KMS-11 (cell line): ENCODE data around the gene LAMB1.
"Not testable (repeated sequence)": the region's sequence is repeated elsewhere in the genome, so short reads cannot be mapped to it uniquely, and the experiment has no call there.

ENCODE experiments used
- H2AFZ ChIP-seq: fragments of 200-600 bp; sonication (generic); 2 replicates; pipeline ENCODE4 v1.6.1; 2016; ENCODE audit warnings: antibody characterized with exemption, mixed run types, low read depth
- H3K27ac ChIP-seq: fragments of 200-600 bp; sonication (generic); 2 replicates; pipeline ENCODE4 v1.6.1; 2016; ENCODE audit warnings: mild to moderate bottlenecking, mixed run types
- H3K27me3 ChIP-seq: fragments of 200-600 bp; sonication (generic); 2 replicates; pipeline ENCODE4 v1.6.1; 2017; ENCODE audit warnings: mild to moderate bottlenecking, low read depth, mixed run types, moderate library complexity; ENCODE audit not compliant: insufficient read depth
- H3K36me3 ChIP-seq: fragments of 200-600 bp; sonication (generic); 2 replicates; pipeline ENCODE4 v1.6.1; 2017; ENCODE audit warnings: mild to moderate bottlenecking, mixed run types; ENCODE audit not compliant: insufficient read depth
- H3K4me1 ChIP-seq: fragments of 200-600 bp; sonication (generic); 2 replicates; pipeline ENCODE4 v1.6.1; 2016; ENCODE audit warnings: mild to moderate bottlenecking, low read depth, mixed run types; ENCODE audit not compliant: poor library complexity, severe bottlenecking
- H3K4me2 ChIP-seq: fragments of 200-600 bp; sonication (generic); 2 replicates; pipeline ENCODE4 v1.7.0; 2016; ENCODE audit warnings: mild to moderate bottlenecking, mixed run types
- H3K4me3 ChIP-seq: fragments of 200-600 bp; sonication (generic); IDR thresholded peaks from 2 replicates; pipeline ENCODE4 v1.6.1; 2017; ENCODE audit warnings: low read depth, low read length, mixed read lengths; ENCODE audit not compliant: insufficient read depth
- H3K79me2 ChIP-seq: fragments of 200-600 bp; sonication (generic); 2 replicates; pipeline ENCODE4 v1.6.1; 2016; ENCODE audit warnings: low read depth, mixed run types; ENCODE audit not compliant: insufficient read depth
- H3K9ac ChIP-seq: fragments of 200-600 bp; sonication (generic); 2 replicates; pipeline ENCODE4 v1.6.1; 2016; ENCODE audit warnings: mild to moderate bottlenecking, mixed run types
- H4K20me1 ChIP-seq: fragments of 200-600 bp; sonication (generic); 2 replicates; pipeline ENCODE4 v1.6.1; 2016; ENCODE audit warnings: mild to moderate bottlenecking, mixed run types; ENCODE audit not compliant: insufficient read depth
- TF ChIP-seq, protein P1 (sequence below): fragments of 200-600 bp; sonication (generic); conservative IDR thresholded peaks from 2 replicates; pipeline ENCODE4 v1.6.1; 2017; ENCODE audit warnings: low read depth, mild to moderate bottlenecking, antibody characterized with exemption, low read length, moderate library complexity, mixed read lengths

Gene LAMB1

DNA sequence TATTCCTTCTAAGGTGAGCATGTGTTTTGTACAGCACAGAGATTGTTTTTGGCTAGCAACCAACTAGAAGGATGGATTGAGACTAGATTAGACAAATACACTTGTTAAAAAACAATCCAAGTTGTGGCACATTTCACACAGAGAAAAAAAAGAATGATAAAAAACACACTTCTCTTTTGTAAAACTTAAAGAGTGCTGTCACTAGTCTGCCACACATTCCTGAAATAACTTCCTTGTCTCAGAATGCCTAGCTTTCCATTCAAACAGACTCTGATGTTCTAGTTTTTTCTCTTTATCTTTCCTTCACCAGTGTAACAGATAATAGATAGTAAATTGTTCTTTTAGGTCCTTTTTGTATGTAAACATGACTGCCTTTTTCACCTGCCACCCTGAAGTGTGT is 100.6 kb downstream of the LAMB1 start:
- Histone ChIP-seq H3K36me3 (no peaks in the 10 kb centered on the region; the same call in 1 of the 2 replicates), H3K27me3 (no peaks in the 10 kb centered on the region), H4K20me1 (0 out of 2 replicates have a peak, but pooled peaks cover 7% of the 10 kb centered on the region), H2AFZ (no peak overlapping the region), H3K9ac (no peak overlapping the region), H3K4me3 (no peak overlapping the region), H3K4me2 (no peak overlapping the region), H3K27ac (no peak overlapping the region), H3K4me1 (no peaks in the 10 kb centered on the region), H3K79me2 (peaks cover 40% of the 10 kb centered on the region)
- TF ChIP-seq, protein P1, sequence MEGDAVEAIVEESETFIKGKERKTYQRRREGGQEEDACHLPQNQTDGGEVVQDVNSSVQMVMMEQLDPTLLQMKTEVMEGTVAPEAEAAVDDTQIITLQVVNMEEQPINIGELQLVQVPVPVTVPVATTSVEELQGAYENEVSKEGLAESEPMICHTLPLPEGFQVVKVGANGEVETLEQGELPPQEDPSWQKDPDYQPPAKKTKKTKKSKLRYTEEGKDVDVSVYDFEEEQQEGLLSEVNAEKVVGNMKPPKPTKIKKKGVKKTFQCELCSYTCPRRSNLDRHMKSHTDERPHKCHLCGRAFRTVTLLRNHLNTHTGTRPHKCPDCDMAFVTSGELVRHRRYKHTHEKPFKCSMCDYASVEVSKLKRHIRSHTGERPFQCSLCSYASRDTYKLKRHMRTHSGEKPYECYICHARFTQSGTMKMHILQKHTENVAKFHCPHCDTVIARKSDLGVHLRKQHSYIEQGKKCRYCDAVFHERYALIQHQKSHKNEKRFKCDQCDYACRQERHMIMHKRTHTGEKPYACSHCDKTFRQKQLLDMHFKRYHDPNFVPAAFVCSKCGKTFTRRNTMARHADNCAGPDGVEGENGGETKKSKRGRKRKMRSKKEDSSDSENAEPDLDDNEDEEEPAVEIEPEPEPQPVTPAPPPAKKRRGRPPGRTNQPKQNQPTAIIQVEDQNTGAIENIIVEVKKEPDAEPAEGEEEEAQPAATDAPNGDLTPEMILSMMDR: no peak

DNA sequence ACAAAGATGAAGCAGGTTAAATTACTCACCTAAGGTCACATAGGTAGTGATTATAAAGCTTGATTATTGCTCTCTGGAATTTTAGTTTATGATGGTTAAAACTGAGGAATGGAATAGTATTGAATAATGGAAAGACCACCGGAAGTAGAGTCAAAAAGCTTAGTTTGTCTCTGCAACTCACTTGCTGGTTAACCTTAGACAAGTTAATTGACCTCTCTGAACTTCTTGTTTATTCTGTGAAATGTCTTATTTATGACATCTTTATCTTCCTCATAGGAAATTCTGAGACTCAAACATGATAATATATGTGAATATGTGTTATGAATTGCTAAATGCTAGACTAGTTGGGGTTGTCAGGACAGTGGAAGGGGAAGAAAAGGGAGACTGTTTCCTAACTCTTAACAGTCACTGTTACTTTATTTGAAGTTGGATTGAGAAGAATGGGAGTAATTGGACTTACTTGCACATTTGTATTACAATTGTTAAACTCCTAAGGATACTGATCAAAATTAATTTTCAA is 102.4 kb downstream of the LAMB1 start:
- Histone ChIP-seq H3K4me1 (no peaks in the 10 kb centered on the region), H3K27me3 (no peaks in the 10 kb centered on the region), H3K36me3 (peaks cover 5% of the 10 kb centered on the region; the same call in 1 of the 2 replicates), H3K9ac (no peak overlapping the region), H3K79me2 (peaks cover 57% of the 10 kb centered on the region), H4K20me1 (0 out of 2 replicates have a peak, but pooled peaks cover 7% of the 10 kb centered on the region), H3K4me2 (no peak overlapping the region), H2AFZ (no peak overlapping the region), H3K4me3 (no peak overlapping the region), H3K27ac (no peak overlapping the region)
- TF ChIP-seq, protein P1: no peak

DNA sequence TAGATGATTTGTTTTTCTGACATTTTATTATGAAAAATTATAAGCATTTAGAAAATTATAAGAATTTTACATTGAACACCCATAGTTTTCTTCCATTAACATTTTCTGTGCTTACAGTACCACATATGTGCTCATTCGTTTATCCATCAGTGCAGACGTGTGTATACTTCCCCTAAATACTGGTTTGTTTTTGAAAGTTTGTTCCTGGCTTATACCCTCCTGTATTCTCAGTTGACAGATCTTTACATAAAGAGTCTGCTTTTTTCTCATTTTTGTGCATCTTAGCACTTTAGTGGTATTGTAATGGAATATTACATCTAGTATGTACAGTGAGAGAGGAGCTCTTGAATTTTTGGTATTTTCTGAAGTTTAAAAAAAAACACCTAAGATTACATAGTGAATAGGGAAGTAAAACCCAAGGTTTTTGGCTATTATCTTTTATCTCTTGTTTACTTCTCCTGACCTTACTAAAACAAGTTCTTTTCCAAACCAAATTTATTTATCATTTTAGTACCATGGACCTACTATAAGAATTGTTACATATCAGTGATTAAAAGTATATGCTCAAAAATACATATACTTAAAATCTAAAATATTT is 103.9 kb downstream of the LAMB1 start:
- Histone ChIP-seq H3K9ac (no peak overlapping the region), H3K27me3 (no peaks in the 10 kb centered on the region), H3K4me3 (no peak overlapping the region), H3K36me3 (peaks cover 10% of the 10 kb centered on the region; the same call in 1 of the 2 replicates), H3K4me1 (peaks cover 6% of the 10 kb centered on the region), H3K27ac (no peak overlapping the region), H3K4me2 (no peak overlapping the region), H4K20me1 (0 out of 2 replicates have a peak, but pooled peaks cover 7% of the 10 kb centered on the region), H3K79me2 (peaks cover 72% of the 10 kb centered on the region), H2AFZ (no peak overlapping the region)
- TF ChIP-seq, protein P1: no peak

DNA sequence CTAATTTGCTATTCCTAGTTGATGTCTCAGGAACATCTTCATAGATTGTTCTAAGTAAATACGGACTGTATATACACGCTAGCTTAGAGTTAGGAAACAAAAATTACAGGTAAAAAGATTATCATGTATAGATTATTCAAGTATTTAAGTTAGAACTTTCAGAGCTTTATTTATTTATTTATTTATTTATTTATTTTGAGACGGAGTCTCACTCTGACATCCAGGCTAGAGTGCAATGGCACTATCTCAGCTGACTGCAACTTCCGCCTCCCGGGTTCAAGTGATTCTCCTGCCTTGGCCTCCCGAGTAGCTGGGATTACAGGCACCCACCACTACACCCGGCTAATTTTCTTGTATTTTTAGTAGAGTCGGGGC is 110.6 kb downstream of the LAMB1 start:
- Histone ChIP-seq H3K4me1 (peaks cover 33% of the 10 kb centered on the region), H3K4me2 (peak overlapping the region; percentile 81), H3K27ac (peak overlapping the region; percentile 95), H3K9ac (peak overlapping the region; percentile 94), H2AFZ (peak overlapping the region; percentile 95; the same call in 1 of the 2 replicates), H3K79me2 (peaks cover 60% of the 10 kb centered on the region)
- H3K36me3 ChIP-seq, H3K27me3 ChIP-seq, H4K20me1 ChIP-seq, H3K4me3 ChIP-seq: not testable (repeated sequence)
